Fibroblast of lung (primary cell): ENCODE data around the gene GRXCR2. TPM values are rescaled to one million over a fixed set of nuclear protein-coding genes. Genes with fewer than 3 reads are reported as not detected.

Experiments used
- DNase-seq, 2 donors: peaks; one replicate each; pipeline versions ENCODE4 v3.0.0 to v3.0.0-alpha.2; 2010; ENCODE audit warnings: low read depth in 2 of 2
- H2AFZ ChIP-seq: 2 replicates; pipeline ENCODE4 v1.5.1; 2012; ENCODE audit warnings: low read length, control low read depth, inconsistent platforms
- H3K27ac ChIP-seq: 2 replicates; pipeline ENCODE4 v1.5.1; 2011; ENCODE audit warnings: low read length, control low read depth; ENCODE audit not compliant: insufficient read depth
- H3K27me3 ChIP-seq: 2 replicates; pipeline ENCODE4 v1.5.1; 2011; ENCODE audit warnings: mild to moderate bottlenecking, low read length; ENCODE audit not compliant: control insufficient read depth, insufficient read depth
- H3K36me3 ChIP-seq: 2 replicates; pipeline ENCODE4 v1.5.1; 2011; ENCODE audit warnings: low read length; ENCODE audit not compliant: control insufficient read depth, insufficient read depth
- H3K4me1 ChIP-seq: 2 replicates; pipeline ENCODE4 v1.5.1; 2011; ENCODE audit warnings: low read length; ENCODE audit not compliant: control insufficient read depth, insufficient read depth; ENCODE audit errors: extremely low read depth
- H3K4me2 ChIP-seq: 2 replicates; pipeline ENCODE4 v1.5.1; 2011; ENCODE audit warnings: low read length, control low read depth; ENCODE audit not compliant: insufficient read depth; ENCODE audit errors: extremely low read depth
- H3K4me3 ChIP-seq, 4 experiments: fragments of 200-600 bp in 1 of 4; sonication (generic) in 1 of 4; replicated peaks in 1 of 4; 2 replicates each; pipeline ENCODE4 v1.5.1; 2011 to 2016; ENCODE audit warnings: low read length in 4 of 4, low read depth in 3 of 4, mild to moderate bottlenecking in 3 of 4, control low read depth in 2 of 4, inconsistent platforms in 1 of 4, mixed read lengths in 1 of 4; ENCODE audit not compliant: insufficient read depth in 1 of 4; ENCODE audit errors: control extremely low read depth in 1 of 4
- H3K79me2 ChIP-seq: 2 replicates; pipeline ENCODE4 v1.5.1; 2012; ENCODE audit warnings: mild to moderate bottlenecking, low read length, inconsistent platforms; ENCODE audit not compliant: control insufficient read depth, insufficient read depth
- H3K9ac ChIP-seq: 2 replicates; pipeline ENCODE4 v1.5.1; 2011; ENCODE audit warnings: mild to moderate bottlenecking, low read length, control low read depth; ENCODE audit not compliant: insufficient read depth
- H3K9me3 ChIP-seq: 2 replicates; pipeline ENCODE4 v1.5.1; 2012; ENCODE audit warnings: low read depth, low read length; ENCODE audit not compliant: control insufficient read depth, insufficient read depth
- H4K20me1 ChIP-seq: 2 replicates; pipeline ENCODE4 v1.5.1; 2011; ENCODE audit warnings: low read length; ENCODE audit not compliant: control insufficient read depth, insufficient read depth; ENCODE audit errors: extremely low read depth
- CTCF ChIP-seq, 2 donors: IDR thresholded peaks in 1 of 2; conservative IDR thresholded peaks in 1 of 2; 1 replicate in 1 of 2; 2 replicates in 1 of 2; pipeline ENCODE4 v1.5.1; 2011 to 2012; ENCODE audit warnings: low read length in 2 of 2, control low read depth in 1 of 2, inconsistent platforms in 1 of 2, low read depth in 1 of 2, mild to moderate bottlenecking in 1 of 2
- EZH2 ChIP-seq: IDR thresholded peaks from 2 replicates; pipeline ENCODE4 v1.5.1; 2012; ENCODE audit warnings: low read length, control low read depth, mild to moderate bottlenecking; ENCODE audit errors: missing control alignments
- polyA minus RNA-seq: library from RNA; depleted of rRNA, polyadenylated mRNA; stranded (reverse); fragments of >200 nt; gene quantifications from 2 replicates; pipeline ENCODE4 v1.2.3, GENCODE V29; 2011; ENCODE audit warnings: low replicate concordance
- polyA plus RNA-seq, 2 donors: library from polyadenylated mRNA; depleted of rRNA in 1 of 2; stranded (reverse) in 1 of 2; unstranded in 1 of 2; fragments of >200 nt; gene quantifications; 2 replicates each; pipeline ENCODE4 v1.2.1, GENCODE V29; 2011 to 2012; ENCODE audit warnings: missing spikeins in 1 of 2
- total RNA-seq: library from RNA; depleted of rRNA; stranded (reverse); fragments of >200 nt; gene quantifications from 2 replicates; pipeline ENCODE4 v1.2.1, GENCODE V29; 2014

GRXCR2 gene
- total RNA-seq (not detected in 2 replicates), polyA plus RNA-seq (not detected in 2 replicates), polyA minus RNA-seq (not detected in 2 replicates)
- polyA plus RNA-seq (2012): not detected in 2 replicates

GRCh38 chr5:145872914-145873313, at the start of gene GRXCR2:
GRXCR2 (minus strand) TSS chr5:145873014; CDS start chr5:145872968, 46 bp downstream.
- Histone ChIP-seq H3K4me2 (no peak within 1 kb of the TSS), H3K4me3 (no peak within 1 kb of the TSS), H3K36me3 (no peaks in the 10 kb centered on the region), H3K79me2 (no peaks in the 10 kb centered on the region), H2AFZ (no peak within 1 kb of the TSS), H3K9ac (no peak within 1 kb of the TSS), H3K4me1 (no peaks in the 10 kb centered on the region), H3K27me3 (peaks cover 3% of the 10 kb centered on the region), H4K20me1 (no peaks in the 10 kb centered on the region), H3K27ac (no peak within 1 kb of the TSS), H3K9me3 (no peaks in the 10 kb centered on the region)
- no peak for DNase-seq
- no peak for TF ChIP-seq EZH2
- no peak for TF ChIP-seq CTCF (conservative IDR thresholded peaks at IDR 0.05 in 1 of 2, IDR thresholded peaks at IDR 0.05 in 1 of 2; ENCODE audit: low read depth in 1 of 2, low read length in 2 of 2)

- H3K4me1 ChIP-seq: peaks cover 3% of the 10 kb centered on the region
- no peaks in the 10 kb centered on the region for H3K9me3 ChIP-seq
- no peak overlapping the region for H3K27ac ChIP-seq
- H3K27me3 ChIP-seq: no peaks in the 10 kb centered on the region
- DNase-seq: no peak
- no peak overlapping the region for H2AFZ ChIP-seq
- H3K36me3 ChIP-seq: no peaks in the 10 kb centered on the region
- TF ChIP-seq EZH2 (no peak), CTCF (conservative IDR thresholded peaks at IDR 0.05 in 1 of 2, IDR thresholded peaks at IDR 0.05 in 1 of 2; ENCODE audit: low read depth in 1 of 2, low read length in 2 of 2) (no peak)
- no peak overlapping the region for H3K4me2 ChIP-seq
- H3K9ac ChIP-seq: no peak overlapping the region
- H3K4me3 ChIP-seq: no peak overlapping the region
- no peaks in the 10 kb centered on the region for H4K20me1 ChIP-seq
- H3K79me2 ChIP-seq: no peaks in the 10 kb centered on the region
Measured at GRCh38 chr5:145922059-145922458, 49.2 kb upstream of the GRXCR2 start.

GRCh38 chr5:145921211-145921610, 48.4 kb upstream of the GRXCR2 start:
- TF ChIP-seq EZH2 (no peak), CTCF (conservative IDR thresholded peaks at IDR 0.05 in 1 of 2, IDR thresholded peaks at IDR 0.05 in 1 of 2; ENCODE audit: low read depth in 1 of 2, low read length in 2 of 2) (no peak)
- peaks cover 3% of the 10 kb centered on the region for H3K4me1 ChIP-seq
- H3K27ac ChIP-seq: no peak overlapping the region
- H4K20me1 ChIP-seq: no peaks in the 10 kb centered on the region
- H3K27me3 ChIP-seq: no peaks in the 10 kb centered on the region
- peak in 1 of 2 donors; percentile 53 for DNase-seq
- H3K36me3 ChIP-seq: no peaks in the 10 kb centered on the region
- no peak overlapping the region for H2AFZ ChIP-seq
- no peaks in the 10 kb centered on the region for H3K9me3 ChIP-seq
- H3K79me2 ChIP-seq: no peaks in the 10 kb centered on the region
- H3K9ac ChIP-seq: no peak overlapping the region
- H3K4me2 ChIP-seq: no peak overlapping the region
- H3K4me3 ChIP-seq: no peak overlapping the region
